ENCODE data around the gene DNAAF6. TPM values are rescaled to one million over a fixed set of nuclear protein-coding genes. Genes with fewer than 3 reads are reported as not detected.

Gene DNAAF6
- total RNA-seq, 2 donors from 2014 or later, result not detected

GRCh38 chrX:107273795-107274194, 67.4 kb downstream of the DNAAF6 start:
- intact Hi-C loops (cut with DNase I, micrococcal nuclease), result no loop called here
- DNase-seq, result no peak
- no peak for ATAC-seq

DNA sequence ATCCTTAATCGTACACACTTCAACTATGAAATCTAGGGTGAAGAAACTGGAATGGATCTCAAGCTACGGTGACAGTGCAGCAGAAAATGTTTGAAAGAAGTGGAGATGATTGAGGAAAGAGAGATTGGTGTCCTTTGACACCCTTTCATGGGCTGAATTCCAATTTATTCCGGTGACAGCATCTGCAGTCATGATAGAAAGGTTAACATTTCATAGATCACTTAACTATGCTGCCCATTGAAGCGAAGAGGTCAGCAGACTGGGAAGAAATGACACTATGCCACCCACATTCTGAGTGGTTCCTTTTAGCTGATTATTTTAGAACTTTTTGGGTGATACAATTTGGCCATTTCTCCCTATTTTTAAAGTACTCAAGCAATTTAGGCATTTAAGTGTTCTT, 82.3 kb downstream of the DNAAF6 start:
- intact Hi-C loops (cut with DNase I, micrococcal nuclease), result no loop called here
- ATAC-seq, result no peak
- no peak for DNase-seq

GRCh38 chrX:107290019-107290418, 83.6 kb downstream of the DNAAF6 start:
- intact Hi-C loops (cut with DNase I, micrococcal nuclease), result no loop called here
- DNase-seq (no peak), ATAC-seq (no peak)

- no peak for DNase-seq
- intact Hi-C loops (cut with DNase I, micrococcal nuclease), result no loop called here
- no peak for ATAC-seq
Measured at GRCh38 chrX:107293056-107293455, 86.6 kb downstream of the DNAAF6 start.

Other genes starting within 250 kb of the DNAAF6 start
- 10 to 100 TPM; 10.5 to 11.3 TPM for gene MORC4, start 206.4 kb upstream of the DNAAF6 start, total RNA-seq
- gene RBM41, start 87.8 kb upstream of the DNAAF6 start, total RNA-seq, result 10 to 100 TPM; 20.3 to 21.3 TPM
- gene NUP62CL, start 178 bp upstream of the DNAAF6 start, total RNA-seq, result 1 to 10 TPM; 2.4 to 3.7 TPM
- gene FRMPD3, start 243.0 kb downstream of the DNAAF6 start, total RNA-seq, result under 1 TPM; 0.17 to 0.27 TPM